Ishikawa (cell line): ENCODE results near the gene VRK2.

ENCODE experiments used
- CEBPB ChIP-seq: IDR thresholded peaks from 2 replicates; pipeline ENCODE4 v1.6.1; 2012
- CREB1 ChIP-seq: IDR thresholded peaks from 2 replicates; pipeline ENCODE4 v1.6.1; 2012; ENCODE audit warnings: low read depth
- EGR1 ChIP-seq: IDR thresholded peaks from 2 replicates; pipeline ENCODE4 v1.6.1; 2012
- EP300 ChIP-seq: IDR thresholded peaks from 2 replicates; pipeline ENCODE4 v1.6.1; 2012; ENCODE audit warnings: borderline replicate concordance
- FOXM1 ChIP-seq: IDR thresholded peaks from 2 replicates; pipeline ENCODE4 v1.6.1; 2012; ENCODE audit warnings: low read depth, borderline replicate concordance
- MAX ChIP-seq: IDR thresholded peaks from 2 replicates; pipeline ENCODE4 v1.6.1; 2012
- NFIC ChIP-seq: IDR thresholded peaks from 2 replicates; pipeline ENCODE4 v1.6.1; 2012
- RAD21 ChIP-seq: IDR thresholded peaks from 2 replicates; pipeline ENCODE4 v1.6.1; 2012; ENCODE audit warnings: low read depth
- REST ChIP-seq: IDR thresholded peaks from 2 replicates; pipeline ENCODE4 v1.6.1; 2012; ENCODE audit warnings: low read depth, mild to moderate bottlenecking
- TAF1 ChIP-seq: IDR thresholded peaks from 2 replicates; pipeline ENCODE4 v1.6.1; 2012; ENCODE audit warnings: low read depth, mild to moderate bottlenecking
- TCF12 ChIP-seq: IDR thresholded peaks from 2 replicates; pipeline ENCODE4 v1.6.1; 2012; ENCODE audit warnings: low read depth
- TEAD4 ChIP-seq: IDR thresholded peaks from 2 replicates; pipeline ENCODE4 v1.6.1; 2012
- USF1 ChIP-seq: IDR thresholded peaks from 2 replicates; pipeline ENCODE4 v1.6.1; 2012
- YY1 ChIP-seq: IDR thresholded peaks from 2 replicates; pipeline ENCODE4 v1.6.1; 2012; ENCODE audit warnings: low read depth
- ZBTB7A ChIP-seq: IDR thresholded peaks from 2 replicates; pipeline ENCODE4 v1.6.1; 2012; ENCODE audit warnings: low read depth

VRK2 gene

GRCh38 chr2:58046585-58047372, at the start of gene VRK2:
TSS of gene VRK2 (plus strand) at chr2:58046806. CDS start at chr2:58048832, 2,026 bp downstream.
- TF ChIP-seq NFIC (0 out of 2 replicates have a peak, but pooled peaks have one; percentile 23), REST (no peak), CREB1 (no peak), USF1 (peak; percentile 27; the same call in 1 of the 2 replicates), RAD21 (no peak), TCF12 (0 out of 2 replicates have a peak, but pooled peaks have one; percentile 40), CEBPB (no peak), YY1 (no peak), EP300 (no peak), TAF1 (peak; percentile 71), MAX (peak; percentile 87), ZBTB7A (peak; percentile 35; the same call in 1 of the 2 replicates), EGR1 (0 out of 2 replicates have a peak, but pooled peaks have one; percentile 5), TEAD4 (peak; percentile 25; the same call in 1 of the 2 replicates)

GRCh38 chr2:58006256-58006951, 40.2 kb upstream of the VRK2 start:
- TF ChIP-seq TEAD4 (no peak), YY1 (no peak), ZBTB7A (no peak), EP300 (no peak), RAD21 (no peak), REST (no peak), CEBPB (no peak), NFIC (no peak), TAF1 (no peak), TCF12 (no peak), EGR1 (no peak), USF1 (no peak), MAX (no peak), CREB1 (no peak), FOXM1 (no peak)

- TF ChIP-seq CREB1, result no peak
- TF ChIP-seq EP300, result no peak
- no peak for TF ChIP-seq REST
- TF ChIP-seq ZBTB7A, result no peak
- no peak for TF ChIP-seq MAX
- no peak for TF ChIP-seq FOXM1
- no peak for TF ChIP-seq TCF12
- no peak for TF ChIP-seq TEAD4
- TF ChIP-seq EGR1, result no peak
- no peak for TF ChIP-seq NFIC
- no peak for TF ChIP-seq TAF1
- no peak for TF ChIP-seq CEBPB
- no peak for TF ChIP-seq YY1
- no peak for TF ChIP-seq USF1
- TF ChIP-seq RAD21, result no peak
These were observed 39.7 kb upstream of the VRK2 start for GRCh38 chr2:58006952-58007284.
